ENCODE results near the gene DLG4. TPM values are rescaled to one million over a fixed set of nuclear protein-coding genes. Genes with fewer than 3 reads are reported as not detected.

The DLG4 gene
- total and polyA plus RNA-seq, 10 donors = 3.0 to 38.5 (median 23.5) TPM

GRCh38 chr17:7241783-7242716 is 22.4 kb upstream of the DLG4 start, which contains the start of gene GABARAP:
GABARAP (minus strand) TSS chr17:7242449; CDS start chr17:7242330, 119 bp downstream.
- DNase-seq = peak; percentile 98
- TF ChIP-seq POLR2A (IDR thresholded peaks at IDR 0.05) (peak in 2 of 3 donors; percentile 12 to 14), POLR2AphosphoS5 (IDR thresholded peaks at IDR 0.05) (peak; percentile 75 to 90 (median 77)), CTCF (IDR thresholded peaks at IDR 0.05 in 8 of 11, conservative IDR thresholded peaks at IDR 0.05 in 3 of 11) (no peak)
- Histone ChIP-seq H3K27me3 (replicated peaks in 1 of 7) (no peaks in the 10 kb centered on the region), H3K4me3 (peak within 1 kb of the TSS; percentile 69 to 99 (median 94)), H3K4me1 (peaks cover 28 to 55% (median 44%) of the 10 kb centered on the region in 6 donors), H3K27ac (peak within 1 kb of the TSS; percentile 85 to 99 (median 98)), H3K9me3 (no peaks in the 10 kb centered on the region), H3K36me3 (peaks cover 0 to 57% (median 45%) of the 10 kb centered on the region in 6 donors)
- 0% methylated on average over 37 to 62 of the region's 62 CpGs for WGBS, 5 donors
- intact Hi-C loops (cut with DNase I; ENCODE audit: low total_unique reads) = no loop called here

DNA sequence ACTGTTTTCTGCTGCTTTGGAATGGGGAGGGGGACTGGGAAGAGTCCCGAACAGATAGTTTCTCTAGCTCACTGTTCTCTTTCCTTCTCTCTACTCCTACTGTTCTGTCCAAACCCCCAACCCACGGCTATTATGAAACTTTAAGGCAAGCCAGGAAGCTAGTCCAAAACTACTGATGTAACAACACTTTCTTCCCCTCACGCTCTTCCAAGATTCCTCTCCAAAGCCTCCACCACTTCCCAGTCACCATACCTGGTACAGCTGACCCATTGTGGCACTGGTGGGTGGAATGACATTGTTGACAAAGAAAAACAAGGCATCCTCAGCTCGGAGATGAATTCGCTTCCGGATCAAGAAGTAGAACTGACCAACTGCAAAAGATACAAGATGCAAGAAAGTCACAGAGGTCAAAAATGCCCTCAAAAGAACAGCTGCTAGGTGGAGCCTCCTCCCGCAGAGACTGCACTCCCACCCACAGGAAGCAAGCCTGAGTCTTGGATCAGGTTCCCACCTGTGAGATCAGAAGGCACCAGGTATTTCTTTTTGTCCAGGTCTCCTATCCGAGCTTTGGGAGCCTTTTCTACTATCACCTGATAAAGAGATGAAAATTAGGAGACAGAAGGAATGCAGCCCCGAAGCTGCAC is 21.6 kb upstream of the DLG4 start:
- TF ChIP-seq POLR2A (IDR thresholded peaks at IDR 0.05) (no peak), POLR2AphosphoS5 (IDR thresholded peaks at IDR 0.05) (no peak), CTCF (IDR thresholded peaks at IDR 0.05 in 8 of 11, conservative IDR thresholded peaks at IDR 0.05 in 3 of 11) (no peak)
- Histone ChIP-seq H3K27me3 (replicated peaks in 1 of 7) (no peaks in the 10 kb centered on the region), H3K9me3 (no peaks in the 10 kb centered on the region), H3K27ac (peak overlapping the region; percentile 85 to 99 (median 98)), H3K4me1 (peaks cover 28 to 56% (median 50%) of the 10 kb centered on the region in 6 donors), H3K36me3 (peaks cover 0 to 57% (median 43%) of the 10 kb centered on the region in 6 donors), H3K4me3 (peak overlapping the region; percentile 69 to 99 (median 94))
- DNase-seq = no peak
- intact Hi-C loops (cut with DNase I; ENCODE audit: low total_unique reads) = no loop called here
- 38 to 59% (median 41%) methylated on average over 9 of the region's 9 CpGs for whole genome bisulfite sequencing, 5 donors

DNA sequence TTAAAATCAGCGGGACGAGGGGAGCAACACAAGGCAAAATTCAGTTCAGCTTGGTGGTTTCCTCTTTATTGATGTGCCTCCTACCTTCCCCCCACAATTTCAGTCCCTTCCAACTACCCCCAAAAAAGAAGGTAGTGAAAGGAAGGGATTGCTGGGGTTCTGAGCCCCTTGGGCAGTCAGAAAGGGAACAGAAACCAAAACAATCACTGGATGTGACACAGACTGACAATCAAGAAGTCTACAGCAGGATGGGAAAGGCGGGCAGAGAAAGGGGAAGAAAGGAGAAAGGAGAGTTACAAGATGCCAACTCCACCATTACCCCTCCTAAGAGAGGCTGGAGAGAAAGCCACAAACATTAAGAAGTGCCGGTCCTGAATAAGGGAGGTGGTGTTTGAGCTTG is 20.7 kb upstream of the DLG4 start:
- Histone ChIP-seq H3K27ac (peak overlapping the region in 7 of 8 donors; percentile 43 to 99 (median 98)), H3K9me3 (no peaks in the 10 kb centered on the region), H3K27me3 (replicated peaks in 1 of 7) (no peaks in the 10 kb centered on the region), H3K4me3 (peak overlapping the region; percentile 7 to 99 (median 94)), H3K36me3 (peaks cover 0 to 57% (median 43%) of the 10 kb centered on the region in 6 donors), H3K4me1 (peaks cover 28 to 65% (median 56%) of the 10 kb centered on the region in 6 donors)
- no peak for DNase-seq
- 40 to 63% (median 50%) methylated on average over 4 of the region's 4 CpGs for WGBS, 5 donors
- TF ChIP-seq POLR2AphosphoS5 (IDR thresholded peaks at IDR 0.05) (no peak), POLR2A (IDR thresholded peaks at IDR 0.05) (no peak), CTCF (IDR thresholded peaks at IDR 0.05 in 8 of 11, conservative IDR thresholded peaks at IDR 0.05 in 3 of 11) (no peak)
- intact Hi-C loops (cut with DNase I; ENCODE audit: low total_unique reads) = no loop called here
